NCI-H2171 (cell line): Measurements from ENCODE around the gene RAB9A.
"Not testable (repeated sequence)": the region's sequence is repeated elsewhere in the genome, so short reads cannot be mapped to it uniquely, and the experiment has no call there.

ENCODE experiments used
- DNase-seq: peaks from one replicate; lab custom pipeline; 2025; lab: John Stamatoyannopoulos, UW

The RAB9A gene

GRCh38 chrX:13669755-13670154, 19.2 kb upstream of the RAB9A start:
- DNase-seq = not testable (repeated sequence)

DNA sequence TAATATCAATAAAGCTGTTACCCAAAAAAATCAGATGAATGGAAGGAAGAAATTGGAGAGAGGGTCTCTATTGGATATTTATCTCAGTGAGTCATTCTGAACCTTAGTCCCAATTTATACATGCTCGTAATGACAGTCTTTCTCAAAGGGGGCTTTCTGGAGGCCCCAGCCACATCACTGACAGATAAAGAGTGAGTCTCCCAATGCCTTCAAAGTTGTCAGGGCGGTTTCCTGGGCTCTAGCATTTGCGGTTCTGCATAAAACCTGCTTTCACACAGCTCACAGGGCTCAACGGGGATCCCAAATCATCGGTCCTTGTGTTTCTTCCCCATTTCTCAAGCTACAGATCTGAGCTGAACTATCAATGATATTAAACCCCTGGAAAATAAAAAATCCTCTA, 18.7 kb upstream of the RAB9A start:
- DNase-seq = no peak

GRCh38 chrX:13673016-13673415, 15.9 kb upstream of the RAB9A start:
- no peak for DNase-seq

DNA sequence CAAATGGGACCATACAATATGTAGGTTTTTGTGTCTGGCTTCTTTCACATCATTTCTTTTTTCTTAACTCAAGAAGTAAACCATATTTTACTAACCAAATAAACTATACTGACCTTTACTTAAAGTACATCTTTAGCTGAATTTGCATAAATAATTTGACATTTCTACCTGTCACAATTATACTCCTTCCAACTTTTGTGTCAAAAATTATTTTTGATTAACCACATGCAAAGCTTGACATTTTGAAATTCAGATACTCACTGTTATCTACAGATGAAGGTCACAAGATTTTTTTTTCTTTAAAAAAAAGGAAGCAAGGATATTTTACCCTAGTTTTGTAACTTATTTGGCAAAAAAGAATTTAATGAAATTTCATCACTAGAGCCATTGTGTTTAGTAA, 12.0 kb upstream of the RAB9A start:
- DNase-seq = no peak

- DNase-seq = not testable (repeated sequence)
Measured at GRCh38 chrX:13679700-13680099, 9.2 kb upstream of the RAB9A start.

GRCh38 chrX:13681595-13681994, 7.3 kb upstream of the RAB9A start:
- DNase-seq = no peak

GRCh38 chrX:13684361-13684760, 4.6 kb upstream of the RAB9A start:
- DNase-seq = no peak

DNA sequence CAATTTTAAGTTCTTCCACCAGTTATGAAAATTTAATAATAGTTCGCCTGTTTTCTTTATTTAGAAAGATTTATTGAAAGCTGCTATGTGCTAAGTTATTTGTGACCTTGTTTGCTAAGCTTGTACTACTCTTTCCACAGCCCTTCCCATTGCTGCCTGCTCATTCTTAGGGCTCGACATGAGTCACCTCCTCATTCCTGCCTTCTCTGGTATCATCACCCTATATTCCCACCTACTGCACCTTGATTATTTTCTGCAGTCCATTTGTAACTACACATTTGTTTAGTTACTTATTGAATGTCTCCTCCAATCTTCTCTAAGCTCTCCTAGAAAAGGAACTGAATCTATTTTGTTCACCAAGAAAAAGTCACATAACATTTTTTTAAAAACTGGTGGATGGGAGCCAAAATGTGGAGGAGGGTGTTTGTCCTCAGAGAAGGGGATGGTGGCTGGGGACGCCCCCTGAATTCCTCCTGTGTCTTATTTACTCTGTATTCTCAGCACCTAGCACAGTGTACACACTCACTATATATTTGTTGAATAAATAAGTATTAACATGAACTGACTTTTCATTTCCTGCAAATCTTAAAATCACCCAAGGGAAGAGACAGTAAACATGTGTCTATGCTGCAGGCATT, 3.7 kb upstream of the RAB9A start:
- no peak for DNase-seq

DNA sequence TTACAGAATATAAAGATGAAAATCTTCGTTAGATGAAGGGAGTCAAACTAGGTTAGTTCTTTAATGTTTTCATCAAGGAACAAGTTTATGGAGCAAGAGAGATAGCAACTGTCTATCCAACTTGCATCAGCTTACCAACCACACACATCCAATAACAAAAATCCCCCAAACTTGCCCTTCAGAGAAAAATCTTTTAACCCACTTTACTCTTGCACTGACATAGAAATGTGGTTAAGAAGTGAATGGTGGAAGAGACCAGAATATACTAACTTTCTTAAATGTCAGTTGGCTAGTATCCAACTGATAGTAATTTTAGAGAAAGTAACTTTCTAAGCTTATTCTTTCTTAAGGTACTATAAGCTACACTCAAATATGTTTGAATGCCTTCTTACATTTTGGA, 1.7 kb upstream of the RAB9A start:
- no peak for DNase-seq

- no peak for DNase-seq
Measured at GRCh38 chrX:13688384-13688957, 457 bp upstream of the RAB9A start.

- no peak for DNase-seq
Measured at GRCh38 chrX:13689741-13690211, 848 bp downstream of the RAB9A start.

DNA sequence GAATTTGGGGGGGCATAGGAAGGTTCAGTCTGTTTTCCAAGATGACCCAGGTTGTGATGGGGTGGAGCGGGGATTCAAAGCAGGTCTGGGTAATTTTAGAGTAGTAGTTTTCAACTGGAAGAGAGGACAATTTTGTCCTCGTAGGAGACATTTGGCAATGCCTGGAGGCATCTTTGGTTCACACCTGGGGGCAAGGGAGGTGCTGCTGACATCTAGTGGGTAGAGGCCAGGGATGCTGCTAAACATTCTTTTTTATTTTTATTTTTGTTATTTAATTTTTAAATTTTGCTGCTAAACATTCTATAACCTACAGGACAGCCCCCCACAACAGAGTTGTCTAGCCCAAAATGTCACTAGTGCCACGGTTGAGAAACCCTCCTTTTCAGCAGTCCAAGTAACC, 1.9 kb downstream of the RAB9A start:
- no peak for DNase-seq

DNA sequence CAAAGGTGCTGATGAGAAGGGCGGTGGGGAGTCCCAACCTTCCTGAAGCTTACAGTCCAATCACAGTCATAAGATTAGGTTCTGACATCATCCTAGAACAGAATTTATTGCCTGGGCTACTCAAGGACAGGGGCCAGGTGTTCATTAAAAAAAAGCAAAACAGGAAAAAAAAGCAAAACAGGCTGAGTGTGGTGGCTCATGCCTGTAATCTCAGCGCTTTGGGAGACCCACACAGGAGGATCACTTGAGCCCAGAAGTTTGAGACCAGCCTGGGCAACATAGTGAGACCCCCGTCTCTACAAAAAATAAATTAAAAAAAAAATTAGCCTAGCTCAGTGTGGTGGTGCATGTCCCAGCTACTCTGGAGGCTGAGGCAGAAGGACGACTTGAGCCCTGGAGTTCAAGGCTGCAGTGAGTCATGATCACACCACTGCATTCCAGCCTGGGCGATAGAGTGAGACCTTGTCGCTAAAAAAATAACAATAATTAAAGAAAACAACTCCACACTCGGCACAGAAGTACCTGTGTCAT, 3.0 kb downstream of the RAB9A start:
- no peak for DNase-seq

DNA sequence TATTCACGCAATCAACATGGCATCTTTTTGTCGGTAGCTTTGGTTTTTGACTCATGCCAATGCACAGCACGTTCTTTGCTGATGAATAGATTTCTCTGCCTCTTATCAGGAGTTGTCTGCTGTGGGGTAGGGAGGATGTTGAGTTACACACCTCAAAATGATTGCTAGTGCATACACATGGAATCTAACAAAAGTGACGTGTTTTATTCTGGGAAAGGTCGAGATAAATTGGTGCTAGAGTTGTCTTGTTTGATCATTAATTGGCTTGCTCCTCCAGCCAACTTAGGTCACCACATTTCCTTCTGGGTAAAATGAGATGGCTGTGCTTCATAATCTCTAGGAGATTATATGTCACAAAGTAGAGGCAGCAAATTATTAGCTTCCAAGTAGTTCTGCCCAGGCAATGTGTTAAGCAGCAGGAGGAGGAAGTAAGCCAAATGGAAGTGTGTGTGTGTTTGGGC, 3.9 kb downstream of the RAB9A start:
- no peak for DNase-seq

GRCh38 chrX:13693341-13693961, 4.5 kb downstream of the RAB9A start:
- no peak for DNase-seq

GRCh38 chrX:13694359-13694758, 5.4 kb downstream of the RAB9A start:
- DNase-seq = no peak

DNA sequence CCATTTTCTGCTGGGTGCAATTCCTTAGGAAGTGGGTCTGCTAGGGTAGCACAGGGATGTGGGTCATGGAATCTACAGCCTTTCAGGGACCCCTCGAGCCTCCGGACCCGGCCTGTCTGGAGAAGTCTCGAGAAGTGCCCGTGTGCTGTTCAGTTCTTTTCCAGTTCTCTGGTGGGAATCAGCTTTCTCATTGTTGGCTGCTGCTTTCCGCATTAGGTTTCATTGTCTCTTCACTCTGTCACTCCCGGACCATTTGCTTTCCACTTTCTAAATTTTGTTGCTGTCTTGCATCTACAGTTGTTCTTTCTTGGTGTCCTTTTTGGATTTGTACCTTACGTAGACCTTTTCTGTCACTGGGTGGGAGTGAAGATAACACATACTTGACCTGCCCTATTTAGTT, 6.1 kb downstream of the RAB9A start:
- DNase-seq = no peak

- DNase-seq = no peak
Measured at GRCh38 chrX:13695601-13696115, 6.7 kb downstream of the RAB9A start.

- DNase-seq = no peak
Measured at GRCh38 chrX:13697455-13697854, 8.5 kb downstream of the RAB9A start.

- no peak for DNase-seq
Measured at GRCh38 chrX:13697976-13698375, 9.0 kb downstream of the RAB9A start.

DNA sequence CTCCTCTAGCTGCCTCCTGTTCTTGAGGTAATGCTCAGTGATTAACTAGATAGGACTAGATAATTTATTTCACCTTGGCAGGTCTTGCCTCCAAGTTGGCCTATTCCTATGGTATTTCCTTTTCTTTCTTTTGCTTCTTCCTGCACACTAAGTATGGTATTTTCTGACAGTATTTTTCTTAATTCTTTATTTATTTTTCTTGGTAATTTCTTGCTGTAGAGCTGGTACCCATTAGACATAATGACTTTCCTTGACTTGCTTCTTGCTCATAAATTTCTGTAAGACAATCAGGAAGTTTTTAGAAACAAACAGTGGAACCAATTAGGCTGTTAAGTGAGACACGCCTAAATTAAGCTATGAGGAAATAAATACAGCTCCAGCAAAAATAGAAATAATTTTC, 9.5 kb downstream of the RAB9A start:
- DNase-seq = no peak

DNA sequence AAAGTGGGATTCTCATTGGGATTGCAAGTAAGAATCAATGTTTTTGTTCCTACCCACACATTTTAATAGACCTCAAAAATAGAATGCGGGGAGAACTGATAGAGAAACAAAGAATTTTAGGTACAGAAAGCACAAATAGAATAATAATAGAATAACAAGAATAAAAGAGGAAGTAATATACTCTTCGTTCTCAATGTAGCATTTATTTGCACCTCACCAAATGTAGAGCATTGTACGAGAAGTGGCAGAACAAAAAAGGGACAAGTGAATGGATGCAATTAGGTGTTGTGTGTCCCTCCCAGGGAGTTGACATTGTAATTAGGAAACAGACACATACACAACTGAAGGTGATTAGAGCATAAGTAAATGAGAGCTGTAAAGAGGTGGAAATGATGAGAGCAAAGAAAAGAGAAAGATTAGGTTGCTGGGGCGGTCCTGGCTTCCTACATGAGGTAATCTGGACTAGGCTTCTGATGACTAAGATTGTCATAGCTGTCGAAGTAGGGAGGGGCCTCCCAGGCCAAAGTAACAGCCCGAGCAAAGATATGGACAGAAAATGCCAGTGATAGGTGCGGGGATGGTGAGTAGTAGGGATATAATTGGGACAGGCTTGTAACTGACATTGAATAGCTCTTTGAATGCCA, 10.4 kb downstream of the RAB9A start:
- DNase-seq = no peak

- DNase-seq = no peak
Measured at GRCh38 chrX:13700380-13700779, 11.5 kb downstream of the RAB9A start.
